SK-N-SH treated with all-trans-retinoic acid at 6 μM for 48 hours (cell line): ENCODE results near the gene HTR3A.

ENCODE experiments used
- ATAC-seq: fragments of 200-7000 bp; cut with Tn5 transposase; 3 replicates; pipeline ENCODE4 v1.9.1; 2020; ENCODE audit warnings: mild to moderate bottlenecking, moderate library complexity
- ARNTL ChIP-seq: fragments of 450-650 bp; formaldehyde crosslinking; IDR thresholded peaks from 2 replicates; pipeline ENCODE4 v1.5.0; 2020; ENCODE audit warnings: low read depth, mild to moderate bottlenecking, moderate library complexity, borderline replicate concordance
- BACH2 ChIP-seq: fragments of 250-450 bp; sonication (Bioruptor Pico); IDR thresholded peaks from 2 replicates; pipeline ENCODE4 v1.9.0; 2021; ENCODE audit warnings: mild to moderate bottlenecking, borderline replicate concordance
- CREB5 ChIP-seq: fragments of 250-450 bp; sonication (Bioruptor Pico); IDR thresholded peaks from 2 replicates; pipeline ENCODE4 v1.5.1; 2020; ENCODE audit warnings: low read depth, mild to moderate bottlenecking, moderate library complexity
- CSDC2 ChIP-seq: fragments of 250-450 bp; sonication (Bioruptor Pico); IDR thresholded peaks from 2 replicates; pipeline ENCODE4 v1.5.0; 2020; ENCODE audit warnings: mild to moderate bottlenecking, moderate library complexity
- CSRNP3 ChIP-seq: fragments of 250-450 bp; sonication (Bioruptor Pico); IDR thresholded peaks from 2 replicates; pipeline ENCODE4 v1.5.1; 2021; ENCODE audit warnings: mild to moderate bottlenecking, moderate library complexity
- GLIS3 ChIP-seq: fragments of 250-450 bp; sonication (Bioruptor Pico); IDR thresholded peaks from 2 replicates; pipeline ENCODE4 v1.5.0; 2020; ENCODE audit warnings: mild to moderate bottlenecking, moderate library complexity
- ISL1 ChIP-seq: fragments of 250-450 bp; sonication (Bioruptor Pico); IDR thresholded peaks from 2 replicates; pipeline ENCODE4 v2.1.2; 2022; ENCODE audit warnings: mild to moderate bottlenecking, moderate library complexity
- OSR1 ChIP-seq: fragments of 250-450 bp; sonication (Bioruptor Pico); IDR thresholded peaks from 2 replicates; pipeline ENCODE4 v1.8.0; 2022; ENCODE audit warnings: moderate library complexity, mild to moderate bottlenecking, inconsistent platforms
- PATZ1 ChIP-seq: fragments of 250-450 bp; sonication (Bioruptor Pico); IDR thresholded peaks from 2 replicates; pipeline ENCODE4 v1.8.0; 2020; ENCODE audit warnings: mild to moderate bottlenecking, moderate library complexity, borderline replicate concordance
- POU6F1 ChIP-seq: fragments of 250-450 bp; sonication (Bioruptor Pico); IDR thresholded peaks from 2 replicates; pipeline ENCODE4 v1.8.0; 2021; ENCODE audit warnings: low read depth, mild to moderate bottlenecking, moderate library complexity, borderline replicate concordance
- PPARA ChIP-seq: fragments of 250-450 bp; sonication (Bioruptor Pico); IDR thresholded peaks from 2 replicates; pipeline ENCODE4 v1.5.0; 2020; ENCODE audit warnings: mild to moderate bottlenecking, borderline replicate concordance
- RARB ChIP-seq: fragments of 250-450 bp; sonication (Bioruptor Pico); IDR thresholded peaks from 2 replicates; pipeline ENCODE4 v1.8.0; 2021; ENCODE audit warnings: mild to moderate bottlenecking, moderate library complexity
- SNAI2 ChIP-seq: fragments of 250-450 bp; sonication (Bioruptor Pico); IDR thresholded peaks from 2 replicates; pipeline ENCODE4 v1.5.0; 2020; ENCODE audit warnings: mild to moderate bottlenecking, moderate library complexity
- TCF4 ChIP-seq: fragments of 250-450 bp; sonication (Bioruptor Pico); IDR thresholded peaks from 2 replicates; pipeline ENCODE4 v1.8.0; 2021; ENCODE audit warnings: mild to moderate bottlenecking, moderate library complexity, borderline replicate concordance
- TOX ChIP-seq: fragments of 250-450 bp; sonication (Bioruptor Pico); IDR thresholded peaks from 2 replicates; pipeline ENCODE4 v1.8.0; 2021; ENCODE audit warnings: mild to moderate bottlenecking, moderate library complexity, borderline replicate concordance
- TSHZ2 ChIP-seq: fragments of 250-450 bp; sonication (Bioruptor Pico); IDR thresholded peaks from 2 replicates; pipeline ENCODE4 v1.5.0; 2020; ENCODE audit warnings: mild to moderate bottlenecking, moderate library complexity
- ZC3H10 ChIP-seq: fragments of 250-450 bp; sonication (Bioruptor Pico); IDR thresholded peaks from 2 replicates; pipeline ENCODE4 v1.5.1; 2021; ENCODE audit warnings: mild to moderate bottlenecking, moderate library complexity
- ZFP3 ChIP-seq: fragments of 250-450 bp; sonication (Bioruptor Pico); IDR thresholded peaks from 2 replicates; pipeline ENCODE4 v1.5.0; 2020; ENCODE audit warnings: mild to moderate bottlenecking, moderate library complexity
- ZFP30 ChIP-seq: fragments of 450-650 bp; formaldehyde crosslinking; IDR thresholded peaks from 2 replicates; pipeline ENCODE4 v1.5.0; 2022; ENCODE audit warnings: mild to moderate bottlenecking, moderate library complexity
- ZNF565 ChIP-seq: fragments of 450-650 bp; formaldehyde crosslinking; conservative IDR thresholded peaks from 2 replicates; pipeline ENCODE4 v1.5.0; 2020; ENCODE audit warnings: low read depth, mild to moderate bottlenecking, moderate library complexity
- ZNF70 ChIP-seq: fragments of 450-650 bp; formaldehyde crosslinking; IDR thresholded peaks from 2 replicates; pipeline ENCODE4 v1.5.0; 2020; ENCODE audit warnings: mild to moderate bottlenecking, moderate library complexity
- ZNF8 ChIP-seq: fragments of 450-650 bp; formaldehyde crosslinking; IDR thresholded peaks from 2 replicates; pipeline ENCODE4 v1.5.0; 2020; ENCODE audit warnings: mild to moderate bottlenecking, moderate library complexity

Gene HTR3A

GRCh38 chr11:114027391-114027790 lies 52.5 kb downstream of the HTR3A start (continued):
- TF ChIP-seq PATZ1 = no peak
- no peak for TF ChIP-seq ISL1

DNA sequence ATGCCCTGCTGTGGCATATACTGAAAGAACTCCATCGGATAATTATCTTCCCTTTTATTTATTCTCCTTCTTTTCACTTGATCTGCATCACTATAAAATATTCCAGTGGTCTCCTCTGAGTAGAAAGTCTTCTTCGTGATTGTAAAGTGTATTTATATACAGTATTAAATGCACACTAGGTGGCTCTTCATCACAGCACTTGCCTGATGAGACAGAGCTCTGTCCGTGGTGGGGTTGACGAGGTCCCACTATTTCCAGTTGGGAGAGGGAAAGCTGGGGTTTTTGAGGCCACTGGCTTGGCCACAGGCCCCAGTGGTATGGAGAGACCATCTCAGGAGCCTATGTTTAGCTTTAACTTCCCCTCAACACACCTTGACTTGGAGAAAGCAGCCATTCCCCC lies 53.0 kb downstream of the HTR3A start:
- TF ChIP-seq TSHZ2 (no peak), RARB (no peak), OSR1 (no peak), ZFP3 (no peak), ZFP30 (CRISPR knock-in tag) (no peak), BACH2 (CRISPR knock-in tag) (no peak), CREB5 (CRISPR knock-in tag) (no peak), TCF4 (CRISPR knock-in tag) (no peak), PPARA (CRISPR knock-in tag) (no peak), CSDC2 (CRISPR knock-in tag) (no peak), ISL1 (no peak), TOX (no peak), ZC3H10 (CRISPR knock-in tag) (no peak), PATZ1 (no peak), SNAI2 (no peak), GLIS3 (no peak), ZNF70 (CRISPR knock-in tag) (no peak), CSRNP3 (CRISPR knock-in tag) (no peak), POU6F1 (CRISPR knock-in tag) (no peak), ZNF565 (CRISPR knock-in tag) (no peak)
- ATAC-seq = no peak

DNA sequence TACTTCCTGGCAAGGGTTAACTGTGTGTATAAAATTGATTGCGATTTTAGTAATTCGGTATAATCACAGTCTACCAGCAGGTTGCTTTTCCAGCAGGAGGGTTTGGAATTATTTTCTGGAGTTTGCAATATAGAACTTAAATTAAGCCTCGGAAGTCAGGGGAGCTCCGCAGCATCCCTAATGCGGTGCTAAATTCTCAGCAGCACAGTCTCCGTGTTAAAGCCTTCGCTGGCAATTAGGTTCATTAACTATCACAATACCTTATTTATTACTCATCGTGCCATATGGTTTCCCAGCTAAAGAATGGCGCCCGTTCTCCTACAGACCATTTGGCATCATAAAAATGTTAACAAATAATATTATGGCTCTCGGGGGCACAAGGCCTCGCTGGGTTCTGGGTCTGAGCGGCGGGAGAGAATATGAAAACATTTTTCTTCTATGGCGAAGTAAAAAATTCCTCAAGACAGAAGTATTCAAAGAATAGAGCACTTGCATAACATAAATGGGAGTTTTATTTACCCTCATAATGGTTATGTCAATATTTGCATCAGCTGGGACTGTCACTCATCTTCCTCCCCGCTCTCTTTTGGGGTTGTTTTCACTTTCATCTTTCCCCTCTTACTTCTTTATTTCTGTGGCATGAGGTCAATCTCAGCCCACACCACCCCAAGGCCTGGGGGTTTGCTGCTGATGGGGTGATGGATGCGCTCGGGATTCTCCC lies 56.5 kb downstream of the HTR3A start:
- no peak for ATAC-seq
- TF ChIP-seq ZNF8 (no peak), CSDC2 (CRISPR knock-in tag) (no peak), ZC3H10 (CRISPR knock-in tag) (no peak), PPARA (CRISPR knock-in tag) (no peak), ZNF70 (CRISPR knock-in tag) (no peak), ARNTL (CRISPR knock-in tag) (no peak), ZNF565 (CRISPR knock-in tag) (no peak), GLIS3 (no peak), ZFP3 (no peak), CREB5 (CRISPR knock-in tag) (no peak), CSRNP3 (CRISPR knock-in tag) (no peak)
